HG03442 (cell line): ENCODE measurements around the gene KIAA0586.
"Not testable (repeated sequence)": the region's sequence is repeated elsewhere in the genome, so short reads cannot be mapped to it uniquely, and the experiment has no call there.

ENCODE experiments used
- ATAC-seq: cut with Tn5 transposase; IDR thresholded peaks from one replicate; pipeline ENCODE4 v1.9.1; 2021; ENCODE audit warnings: mild to moderate bottlenecking, moderate library complexity; ENCODE audit not compliant: unreplicated experiment

The KIAA0586 gene

DNA sequence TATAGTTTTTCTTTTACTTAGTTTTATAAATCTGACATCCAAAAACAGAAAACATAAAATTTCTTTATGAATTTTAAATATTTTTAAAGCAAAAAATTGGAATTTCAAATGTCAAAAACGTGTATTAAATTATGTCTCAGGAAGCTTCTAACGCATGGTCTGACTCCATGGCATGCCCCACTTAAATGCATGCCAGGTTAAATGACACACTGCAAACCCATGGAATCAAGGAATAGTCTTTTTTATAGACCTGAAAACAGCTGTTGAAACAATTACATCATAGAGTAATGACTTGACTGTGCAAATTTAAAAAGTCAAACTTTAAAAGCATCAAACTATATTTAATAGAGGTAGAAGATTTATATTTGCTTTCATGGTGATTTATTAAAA lies 114.1 kb downstream of the KIAA0586 start:
- no peak for ATAC-seq

GRCh38 chr14:58543253-58543652 lies 115.7 kb downstream of the KIAA0586 start:
- ATAC-seq = no peak

DNA sequence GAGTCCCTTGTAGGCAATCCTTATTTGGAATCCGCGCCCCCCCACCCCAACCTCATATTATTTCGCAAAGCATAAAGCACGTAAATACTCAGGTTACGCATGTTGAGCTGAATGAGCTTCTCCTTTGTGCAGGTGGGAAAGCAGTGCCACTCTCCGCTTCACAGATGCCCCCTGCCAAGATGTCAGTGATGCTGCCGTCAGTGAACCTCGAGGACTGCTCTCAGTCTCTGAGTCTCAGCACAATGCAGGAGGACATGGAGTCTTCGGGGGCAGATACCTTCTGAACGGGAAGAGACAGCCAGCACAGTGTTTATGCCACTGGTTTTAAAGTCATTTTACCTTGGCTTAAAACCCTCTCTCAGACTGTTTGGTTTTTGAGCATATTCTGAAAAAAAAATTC lies 120.1 kb downstream of the KIAA0586 start:
- no peak for ATAC-seq

- no peak for ATAC-seq
Observed at GRCh38 chr14:58549105-58549757, 121.7 kb downstream of the KIAA0586 start.

- no peak for ATAC-seq
Observed at GRCh38 chr14:58553959-58554358, 126.4 kb downstream of the KIAA0586 start.

GRCh38 chr14:58555647-58556046 lies 128.1 kb downstream of the KIAA0586 start:
- ATAC-seq = no peak

GRCh38 chr14:58557242-58557641 lies 129.7 kb downstream of the KIAA0586 start:
- ATAC-seq = no peak

- ATAC-seq = no peak
Observed at GRCh38 chr14:58560208-58560607, 132.7 kb downstream of the KIAA0586 start.

DNA sequence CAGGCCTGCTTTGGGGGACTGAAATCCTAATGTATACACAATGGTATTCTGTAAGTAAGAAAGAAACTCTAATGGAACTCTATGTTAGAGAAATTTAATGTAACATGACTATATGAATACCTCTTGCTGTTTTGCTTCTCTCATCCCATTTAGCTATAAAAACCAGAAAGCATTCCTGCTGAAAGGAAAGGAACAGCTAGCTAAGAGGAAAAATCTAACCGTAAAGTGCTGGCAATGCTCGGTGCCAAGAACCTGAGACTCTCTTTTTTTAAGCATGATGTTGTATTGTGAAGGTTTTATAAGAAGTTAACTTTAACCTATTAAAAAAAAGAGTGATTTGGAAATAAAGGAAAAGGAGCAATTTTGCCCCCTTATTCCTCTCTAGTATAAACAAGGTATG lies 134.6 kb downstream of the KIAA0586 start:
- no peak for ATAC-seq

- no peak for ATAC-seq
Observed at GRCh38 chr14:58563978-58564377, 136.5 kb downstream of the KIAA0586 start.

GRCh38 chr14:58565832-58566231 lies 138.3 kb downstream of the KIAA0586 start:
- no peak for ATAC-seq

DNA sequence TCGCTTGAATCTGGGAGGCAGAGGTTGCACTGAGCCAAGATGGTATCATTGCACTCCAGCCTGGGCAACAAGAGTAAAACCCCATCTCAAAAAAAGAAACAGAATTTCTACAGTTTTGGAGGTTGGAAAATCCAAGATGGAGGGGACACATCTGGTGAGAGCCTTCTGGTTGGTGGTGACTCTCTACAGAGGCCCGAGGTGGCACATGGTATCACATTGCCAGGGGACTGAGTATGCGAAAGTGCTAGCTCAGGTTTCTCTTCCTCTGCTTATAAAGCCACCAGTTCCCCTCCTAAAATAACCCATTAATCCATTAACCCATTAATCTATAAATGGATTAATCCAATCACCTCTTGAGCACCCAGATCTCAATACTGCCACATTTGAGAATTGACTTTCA lies 139.5 kb downstream of the KIAA0586 start:
- ATAC-seq = no peak

DNA sequence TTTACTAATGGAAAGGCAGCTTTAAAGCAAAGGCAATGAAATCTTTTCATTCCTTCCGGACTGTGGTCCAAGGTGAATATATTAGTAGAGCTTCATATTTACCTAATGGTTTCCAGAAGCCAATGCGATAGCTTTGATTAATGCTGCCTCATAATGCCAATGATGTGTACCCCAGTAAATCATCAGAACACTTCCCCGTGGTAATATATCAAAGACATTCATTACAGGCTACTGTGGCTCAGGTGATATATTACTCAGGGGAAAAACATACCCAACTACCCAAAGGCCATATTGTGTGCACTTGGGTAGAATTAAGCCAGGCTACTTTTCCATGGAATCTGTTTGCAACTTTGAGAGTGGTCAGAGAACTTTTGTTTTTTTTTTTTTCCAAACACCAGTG lies 140.8 kb downstream of the KIAA0586 start:
- no peak for ATAC-seq

DNA sequence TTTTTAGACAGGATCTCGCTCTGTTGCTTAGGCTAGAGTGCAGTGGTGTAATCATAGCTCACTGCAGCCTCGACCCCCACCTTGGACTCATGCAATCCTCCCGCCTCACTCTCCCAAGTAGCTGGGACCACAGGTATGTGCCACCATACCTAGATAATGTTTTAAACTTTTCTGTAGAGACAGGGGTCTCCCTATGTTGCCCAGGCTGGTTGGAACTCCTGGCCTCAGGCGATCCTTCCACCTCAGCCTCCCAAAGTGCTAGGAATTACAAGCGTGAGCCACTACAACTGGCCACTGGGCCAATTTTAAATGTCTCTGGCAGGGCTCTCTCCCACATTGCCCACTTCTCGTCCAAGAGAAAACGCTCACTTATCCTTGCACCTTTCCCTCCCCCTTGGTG lies 143.7 kb downstream of the KIAA0586 start:
- no peak for ATAC-seq

- no peak for ATAC-seq
Observed at GRCh38 chr14:58571769-58572472, 144.4 kb downstream of the KIAA0586 start.

DNA sequence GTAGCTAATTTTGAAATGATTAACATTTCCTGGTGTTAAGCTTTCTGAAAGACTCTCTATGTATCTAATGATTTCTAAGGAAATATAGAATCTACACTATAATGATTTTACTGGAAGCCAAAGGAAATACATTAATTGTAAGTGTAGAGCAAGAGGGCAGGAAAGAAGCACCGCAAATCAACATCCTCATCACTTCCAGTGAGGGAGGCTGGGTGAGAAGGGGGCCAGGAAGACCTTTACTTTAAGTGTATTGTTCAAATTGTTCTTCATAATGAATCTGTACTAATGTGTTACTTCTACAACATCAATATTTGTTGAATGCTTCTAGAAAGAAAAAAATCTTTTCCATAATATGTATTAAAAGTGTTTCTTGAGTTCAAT lies 144.9 kb downstream of the KIAA0586 start:
- ATAC-seq = no peak

- ATAC-seq = no peak
Observed at GRCh38 chr14:58572863-58573262, 145.3 kb downstream of the KIAA0586 start.

- no peak for ATAC-seq
Observed at GRCh38 chr14:58574623-58575022, 147.1 kb downstream of the KIAA0586 start.

- no peak for ATAC-seq
Observed at GRCh38 chr14:58575956-58576355, 148.4 kb downstream of the KIAA0586 start.

- not testable (repeated sequence) for ATAC-seq
Observed at GRCh38 chr14:58580035-58580434, 152.5 kb downstream of the KIAA0586 start.

DNA sequence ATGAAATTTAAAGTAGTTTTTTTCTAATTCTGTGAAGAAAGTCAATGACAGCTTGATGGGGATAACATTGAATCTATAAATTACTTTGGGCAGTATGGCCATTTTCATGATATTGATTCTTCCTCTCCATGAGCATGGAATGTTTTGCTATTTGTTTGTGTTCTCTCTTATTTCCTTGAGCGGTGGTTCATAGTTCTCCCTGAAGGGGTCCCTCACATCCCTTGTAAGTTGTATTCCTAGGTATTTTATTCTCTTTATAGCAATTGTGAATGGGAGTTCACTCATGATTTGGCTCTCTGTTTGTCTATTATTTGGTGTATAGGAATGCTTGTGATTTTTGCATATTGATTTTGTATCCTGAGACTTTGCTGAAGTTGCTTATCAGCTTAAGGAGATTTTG lies 153.9 kb downstream of the KIAA0586 start:
- not testable (repeated sequence) for ATAC-seq

DNA sequence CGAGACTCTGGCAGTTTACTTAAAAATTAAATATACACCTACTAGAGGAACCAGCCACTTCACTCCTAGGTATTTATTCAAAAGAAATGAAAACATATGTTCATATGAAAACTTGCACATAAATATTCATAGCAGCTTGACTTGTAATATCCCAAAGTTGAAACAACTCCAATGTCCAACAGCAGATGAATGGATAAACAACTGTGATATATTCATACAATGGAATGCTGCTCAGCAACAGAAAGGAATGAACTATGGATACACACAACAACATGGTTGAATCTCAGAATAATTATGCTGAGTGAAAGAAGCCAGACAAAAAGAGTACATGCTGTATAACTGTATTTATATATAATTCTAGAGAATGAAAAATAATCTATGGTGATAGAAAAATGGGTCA lies 156.9 kb downstream of the KIAA0586 start:
- no peak for ATAC-seq

DNA sequence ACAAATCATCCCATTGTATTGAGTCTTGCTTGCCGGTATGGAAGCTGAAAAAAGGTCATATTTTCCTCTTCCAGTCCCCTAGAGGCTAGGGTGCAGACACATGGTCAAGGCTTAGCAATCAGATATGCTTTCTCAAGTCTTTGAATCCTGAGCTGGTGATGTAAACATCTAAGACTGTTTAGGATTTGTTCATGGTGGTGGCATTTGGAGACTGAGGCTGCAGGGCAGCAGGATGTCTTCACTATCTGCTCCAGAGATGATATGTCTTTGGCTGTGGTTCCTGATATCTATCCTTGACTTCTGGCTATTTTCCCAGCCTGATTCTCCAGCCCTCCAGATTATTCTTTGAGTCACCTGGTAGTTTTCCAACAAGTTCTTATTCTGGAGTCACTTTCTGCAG lies 159.8 kb downstream of the KIAA0586 start:
- ATAC-seq = no peak
